ENCODE results near the gene SERPINA1. TPM values are rescaled to one million over a fixed set of nuclear protein-coding genes. Genes with fewer than 3 reads are reported as not detected.
A peak's percentile ranks its signal among the peaks of the same experiment; 100 is the strongest.

SERPINA1 gene
- total and polyA plus RNA-seq, 2 of the 13 experiments (the other 11 are each of a cell fraction or from before 2014, with no cell fraction given): 3,266 to 11,015 TPM

DNA sequence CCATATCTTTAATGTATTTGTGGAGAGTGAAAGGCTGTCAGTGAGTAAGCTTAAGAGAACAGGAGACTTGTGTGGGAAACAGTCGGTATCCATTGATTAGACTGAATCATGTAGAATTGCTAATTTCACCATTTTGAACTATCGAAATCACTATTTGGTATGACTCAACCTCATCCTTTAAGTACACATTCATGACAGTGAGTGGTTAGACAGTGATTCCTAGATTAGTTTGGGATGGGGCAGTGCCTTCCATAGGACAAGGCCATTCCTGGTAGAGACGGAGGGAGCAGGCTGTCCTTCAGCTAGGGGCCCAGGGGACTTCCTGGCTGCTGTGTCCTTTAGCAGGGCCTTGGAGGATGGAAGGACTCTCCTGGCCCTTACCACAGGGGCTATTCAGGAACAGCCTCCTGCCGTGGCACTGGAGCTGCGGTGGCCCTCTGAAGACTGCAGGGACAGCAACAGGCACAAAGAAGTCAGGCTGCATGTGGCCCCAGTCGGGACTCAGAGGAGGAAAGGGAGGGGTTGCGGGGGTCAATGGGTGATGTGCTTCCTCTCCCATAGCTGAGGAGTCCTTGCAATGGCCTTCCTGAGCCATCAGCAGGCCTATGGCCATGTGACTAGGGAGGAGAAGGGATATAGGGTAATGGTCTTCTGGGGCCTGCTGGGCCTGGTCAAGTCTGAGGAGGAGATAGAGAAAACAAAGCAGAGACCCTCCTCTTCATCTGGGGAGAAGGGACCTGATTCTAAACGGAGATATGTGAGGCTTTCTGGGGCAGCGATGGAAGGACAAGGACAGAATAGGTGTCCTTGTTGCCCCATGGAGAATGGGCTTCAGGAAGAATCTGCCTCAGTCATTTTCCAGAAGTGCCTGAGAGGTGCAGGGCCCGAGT lies 11.2 kb downstream of the SERPINA1 start:
- DNase-seq (ENCODE audit: low spot score) (peak; percentile 78), ATAC-seq (peak; percentile 14), FAIRE-seq (peak; percentile 79)
- H3K36me3 ChIP-seq (replicated peaks in 1 of 2; ENCODE audit: control insufficient read depth in 1 of 2, insufficient read depth in 2 of 2, low read length in 2 of 2): peaks cover 23 to 41% of the 10 kb centered on the region in 2 experiments
- H3K4me3 ChIP-seq (replicated peaks in 1 of 3; ENCODE audit: insufficient read depth in 1 of 3, low read depth in 2 of 3, low read length in 3 of 3): no peak overlapping the region
- H3K9ac ChIP-seq (ENCODE audit: insufficient read depth, low read depth, low read length): no peak overlapping the region
- no peaks in the 10 kb centered on the region for H3K9me3 ChIP-seq (ENCODE audit: low read length)
- BruUV-seq (replicated peaks): TSS peak; percentile 2
- ChIA-PET POLR2A (interaction anchor here (1.0 to 5.4 kb wide), 21 partner anchors 9 to 221 kb away, joined by 3 to 88 read pairs (median 5); partner anchors contain the start of genes SERPINA1, SERPINA10, SERPINA2 and SERPINA6), CTCF (ENCODE audit: low intra/inter-chr PET ratio, low total read pairs) (interaction anchor here (1.0 to 1.2 kb wide), 3 partner anchors 22 to 36 kb away, joined by 3 to 4 read pairs (median 4); no protein-coding TSS in a partner anchor)
- 44% methylated on average over 8 of the region's 10 CpGs for WGBS (ENCODE audit: low lambda C conversion rate)
- peak overlapping the region; percentile 41 for H3K27ac ChIP-seq (ENCODE audit: extremely low read length, insufficient read depth, low read length)
- peaks cover 55% of the 10 kb centered on the region for H4K20me1 ChIP-seq (ENCODE audit: insufficient read depth, low read length)
- intact Hi-C loops (cut with micrococcal nuclease; ENCODE audit: unreplicated experiment) (loop anchor here (1.0 to 10.0 kb wide), 5 partner anchors 22 to 242 kb away; no protein-coding TSS in a partner anchor), in situ Hi-C loops (cut with HindIII; ENCODE audit: extremely low pct_ligation_motif_present, low pct_unique_long_range_greater_than_20kb) (loop anchor here (5.0 kb wide), 1 partner anchor 35 kb away; no protein-coding TSS in a partner anchor)
- H3K4me2 ChIP-seq (ENCODE audit: low read depth, low read length): no peak overlapping the region
- peaks cover 100% of the 10 kb centered on the region for H3K4me1 ChIP-seq (ENCODE audit: insufficient read depth, low read length)
- H3K27me3 ChIP-seq (ENCODE audit: control insufficient read depth in 1 of 2, insufficient read depth in 2 of 2, low read length in 2 of 2): no peaks in the 10 kb centered on the region
- peaks cover 4% of the 10 kb centered on the region for H3K79me2 ChIP-seq (ENCODE audit: insufficient read depth, low read length)
- no peak overlapping the region for H2AFZ ChIP-seq (ENCODE audit: low read length)
- no peak for TF ChIP-seq ZNF567 (CRISPR knock-in tag; IDR thresholded peaks at IDR 0.05; ENCODE audit: borderline replicate concordance)
- peak; percentile 31 for TF ChIP-seq NFIC (IDR thresholded peaks at IDR 0.05; ENCODE audit: low read length)
- 0 out of 2 replicates have a peak, but pooled peaks have one; percentile 40 for TF ChIP-seq ZNF816 (CRISPR knock-in tag; IDR thresholded peaks at IDR 0.05; ENCODE audit: borderline replicate concordance)
- no peak; the same call in none of the 2 replicates for TF ChIP-seq ERF (CRISPR knock-in tag; IDR thresholded peaks at IDR 0.05)
- peak; percentile 59 for TF ChIP-seq TBX2 (CRISPR knock-in tag; IDR thresholded peaks at IDR 0.05; ENCODE audit: borderline replicate concordance)
- no peak for TF ChIP-seq SMC3 (IDR thresholded peaks at IDR 0.05; ENCODE audit: low read length)
- TF ChIP-seq TGIF2 (CRISPR knock-in tag; IDR thresholded peaks at IDR 0.05): no peak
- TF ChIP-seq ZSCAN5A (CRISPR knock-in tag; IDR thresholded peaks at IDR 0.05; ENCODE audit: borderline replicate concordance): 0 out of 2 replicates have a peak, but pooled peaks have one; percentile 52
- TF ChIP-seq ZSCAN29 (CRISPR knock-in tag; conservative IDR thresholded peaks at IDR 0.05): peak; percentile 26; the same call in 1 of the 2 replicates
- no peak for TF ChIP-seq ZNF512 (CRISPR knock-in tag; IDR thresholded peaks at IDR 0.05)
- TF ChIP-seq PAF1 (CRISPR knock-in tag; IDR thresholded peaks at IDR 0.05): peak; percentile 98
- peak; percentile 65 for TF ChIP-seq POLR2G (IDR thresholded peaks at IDR 0.05; ENCODE audit: low read depth, low read length)
- TF ChIP-seq NFE2L1 (CRISPR knock-in tag; IDR thresholded peaks at IDR 0.05; ENCODE audit: borderline replicate concordance): no peak
- TF ChIP-seq PCBP1 (IDR thresholded peaks at IDR 0.05; ENCODE audit: borderline replicate concordance, low read depth, low read length): 0 out of 2 replicates have a peak, but pooled peaks have one; percentile 69
- TF ChIP-seq ZNF570 (CRISPR knock-in tag; IDR thresholded peaks at IDR 0.05; ENCODE audit: borderline replicate concordance): 0 out of 2 replicates have a peak, but pooled peaks have one; percentile 25
- peak; percentile 24; the same call in 1 of the 2 replicates for TF ChIP-seq ZNF589 (CRISPR knock-in tag; conservative IDR thresholded peaks at IDR 0.05)
- TF ChIP-seq EP300 (IDR thresholded peaks at IDR 0.05; ENCODE audit: low read depth in 2 of 2, low read length in 2 of 2): 0 out of 4 replicates have a peak, but pooled peaks of 1 of the 2 experiments have one; percentile 11
- TF ChIP-seq EP300 (CRISPR knock-in tag; IDR thresholded peaks at IDR 0.05; ENCODE audit: borderline replicate concordance): no peak
- no peak for TF ChIP-seq ZNF33A (CRISPR knock-in tag; IDR thresholded peaks at IDR 0.05; ENCODE audit: borderline replicate concordance)
